GM18498 (cell line): ENCODE results near the gene ATP2A3.
"Not testable (repeated sequence)": the region's sequence is repeated elsewhere in the genome, so short reads cannot be mapped to it uniquely, and the experiment has no call there.

Source experiments
- ATAC-seq: cut with Tn5 transposase; IDR thresholded peaks from one replicate; pipeline ENCODE4 v1.9.1; 2021; ENCODE audit warnings: mild to moderate bottlenecking, moderate library complexity; ENCODE audit not compliant: unreplicated experiment

ATP2A3 gene

GRCh38 chr17:3956983-3957382 lies 7.3 kb downstream of the ATP2A3 start:
- no peak for ATAC-seq

- no peak for ATAC-seq
Observed at GRCh38 chr17:3956327-3956957, 7.8 kb downstream of the ATP2A3 start.

DNA sequence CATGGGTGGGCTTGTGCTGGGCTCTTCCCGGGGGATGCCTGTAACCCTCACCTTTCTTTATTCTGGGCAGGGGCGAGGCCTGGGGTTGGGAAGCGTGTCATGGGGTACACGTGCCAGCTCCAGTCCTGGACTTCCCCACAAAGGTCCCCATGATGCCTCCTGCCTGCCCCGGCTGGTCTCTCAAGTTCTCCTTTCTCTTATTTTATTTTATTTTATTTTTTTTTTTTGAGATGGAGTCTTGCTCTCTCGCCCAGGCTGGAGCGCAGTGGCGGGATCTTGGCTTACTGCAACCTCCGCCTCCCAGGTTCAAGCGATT lies 8.6 kb downstream of the ATP2A3 start:
- no peak for ATAC-seq

- ATAC-seq: no peak
Observed at GRCh38 chr17:3954976-3955672, 9.1 kb downstream of the ATP2A3 start.

GRCh38 chr17:3954086-3954485 lies 10.2 kb downstream of the ATP2A3 start:
- ATAC-seq: no peak

- ATAC-seq: no peak
Observed at GRCh38 chr17:3953542-3953941, 10.7 kb downstream of the ATP2A3 start.

GRCh38 chr17:3952186-3952585 lies 12.1 kb downstream of the ATP2A3 start:
- no peak for ATAC-seq

DNA sequence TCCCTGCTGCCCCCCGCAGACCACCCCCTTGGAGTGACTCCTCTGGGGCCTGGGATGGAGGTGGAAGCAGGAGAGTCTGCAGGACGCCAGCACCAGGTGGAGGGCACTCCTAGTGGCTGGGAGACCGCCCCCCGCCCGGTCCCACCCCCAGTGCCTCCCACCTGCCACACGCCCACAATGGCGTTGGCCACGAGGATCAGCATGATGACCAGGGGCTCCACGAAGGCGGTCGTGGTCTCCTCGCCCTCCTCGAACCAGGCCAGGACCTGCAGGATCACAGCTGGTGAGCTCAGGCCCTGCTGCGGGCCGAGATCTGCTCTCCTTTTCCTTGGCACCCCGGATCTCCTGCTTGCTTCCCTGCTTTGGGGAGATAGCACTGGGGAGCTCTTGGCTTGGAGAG lies 12.8 kb downstream of the ATP2A3 start:
- ATAC-seq: no peak

DNA sequence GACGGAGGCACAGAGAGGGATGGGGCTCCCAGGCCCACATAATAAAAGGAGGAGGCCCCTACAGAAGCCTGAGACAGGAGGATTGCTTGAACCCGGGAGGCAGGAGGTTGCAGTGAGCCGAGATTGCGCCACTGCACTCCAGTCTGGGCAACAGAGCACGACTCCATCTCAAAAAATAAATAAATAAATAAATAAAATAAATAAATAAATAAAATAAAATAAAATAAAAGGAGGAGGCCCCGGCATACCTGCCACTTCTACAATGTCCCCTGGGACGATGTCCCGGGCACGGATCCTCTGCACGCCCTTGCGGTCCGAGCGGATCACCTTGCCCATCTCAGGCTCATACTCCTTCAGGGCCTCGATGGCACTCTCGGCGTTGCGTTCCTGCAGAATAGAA lies 13.2 kb downstream of the ATP2A3 start:
- ATAC-seq: no peak

DNA sequence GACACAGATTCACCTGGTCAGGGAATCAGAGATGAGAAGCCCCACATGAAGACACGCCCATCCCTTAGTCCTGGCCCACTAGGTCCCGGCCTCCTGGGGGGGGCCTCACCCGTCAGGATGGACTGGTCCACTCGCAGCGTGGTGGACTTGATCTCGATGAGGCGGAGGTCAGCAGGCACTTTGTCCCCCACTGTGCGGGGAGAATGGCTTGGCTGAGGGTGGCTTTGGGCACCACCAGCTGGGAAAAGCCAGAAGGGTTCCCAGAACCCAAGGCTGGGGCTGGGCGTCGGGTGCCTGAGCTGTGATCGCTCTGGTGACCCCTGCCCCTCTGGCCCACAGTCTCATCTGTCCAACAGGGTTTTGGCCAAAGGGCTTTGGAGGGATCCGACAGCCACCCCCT lies 13.7 kb downstream of the ATP2A3 start:
- ATAC-seq: no peak

DNA sequence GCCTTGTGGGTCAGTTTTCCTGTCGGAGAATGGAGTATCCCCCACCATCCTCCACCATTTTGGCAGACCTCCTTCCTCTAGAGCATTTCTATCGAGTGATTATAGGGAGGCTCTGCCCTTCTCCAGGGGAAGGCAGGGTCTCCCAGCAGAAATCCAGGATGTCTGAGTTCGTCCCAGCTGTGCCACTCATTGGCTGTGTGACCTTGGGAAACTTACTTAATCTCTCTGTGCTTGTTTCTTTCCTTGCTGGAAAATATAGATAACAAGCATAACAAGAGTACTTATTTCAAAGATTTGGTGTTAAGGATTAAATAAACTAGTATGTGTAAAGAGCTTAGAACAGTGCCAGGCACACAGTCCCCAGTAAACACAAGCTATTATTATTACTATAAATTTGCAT lies 14.8 kb downstream of the ATP2A3 start:
- ATAC-seq: no peak

DNA sequence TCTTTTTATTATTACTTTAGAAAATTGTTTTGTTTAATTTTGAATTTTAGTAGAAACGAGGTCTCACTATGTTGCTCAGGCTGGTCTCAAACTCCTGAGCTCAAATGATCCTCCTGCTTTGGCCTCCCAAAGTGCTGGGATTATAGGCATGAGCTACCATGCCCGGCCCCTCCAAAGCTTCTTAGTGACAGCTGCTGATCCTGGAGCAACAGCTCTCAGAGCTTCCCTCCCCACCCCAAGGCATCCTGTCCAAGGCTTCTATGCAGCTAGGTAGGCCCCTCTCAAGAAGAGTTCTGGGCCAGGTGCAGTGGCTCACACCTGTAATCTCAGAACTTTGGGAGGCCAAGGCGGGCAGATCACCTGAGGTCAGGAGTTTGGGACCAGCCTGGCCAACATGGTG lies 15.7 kb downstream of the ATP2A3 start:
- ATAC-seq: not testable (repeated sequence)

GRCh38 chr17:3947318-3947810 lies 16.9 kb downstream of the ATP2A3 start:
- ATAC-seq: no peak

- ATAC-seq: no peak
Observed at GRCh38 chr17:3946711-3947235, 17.5 kb downstream of the ATP2A3 start.

DNA sequence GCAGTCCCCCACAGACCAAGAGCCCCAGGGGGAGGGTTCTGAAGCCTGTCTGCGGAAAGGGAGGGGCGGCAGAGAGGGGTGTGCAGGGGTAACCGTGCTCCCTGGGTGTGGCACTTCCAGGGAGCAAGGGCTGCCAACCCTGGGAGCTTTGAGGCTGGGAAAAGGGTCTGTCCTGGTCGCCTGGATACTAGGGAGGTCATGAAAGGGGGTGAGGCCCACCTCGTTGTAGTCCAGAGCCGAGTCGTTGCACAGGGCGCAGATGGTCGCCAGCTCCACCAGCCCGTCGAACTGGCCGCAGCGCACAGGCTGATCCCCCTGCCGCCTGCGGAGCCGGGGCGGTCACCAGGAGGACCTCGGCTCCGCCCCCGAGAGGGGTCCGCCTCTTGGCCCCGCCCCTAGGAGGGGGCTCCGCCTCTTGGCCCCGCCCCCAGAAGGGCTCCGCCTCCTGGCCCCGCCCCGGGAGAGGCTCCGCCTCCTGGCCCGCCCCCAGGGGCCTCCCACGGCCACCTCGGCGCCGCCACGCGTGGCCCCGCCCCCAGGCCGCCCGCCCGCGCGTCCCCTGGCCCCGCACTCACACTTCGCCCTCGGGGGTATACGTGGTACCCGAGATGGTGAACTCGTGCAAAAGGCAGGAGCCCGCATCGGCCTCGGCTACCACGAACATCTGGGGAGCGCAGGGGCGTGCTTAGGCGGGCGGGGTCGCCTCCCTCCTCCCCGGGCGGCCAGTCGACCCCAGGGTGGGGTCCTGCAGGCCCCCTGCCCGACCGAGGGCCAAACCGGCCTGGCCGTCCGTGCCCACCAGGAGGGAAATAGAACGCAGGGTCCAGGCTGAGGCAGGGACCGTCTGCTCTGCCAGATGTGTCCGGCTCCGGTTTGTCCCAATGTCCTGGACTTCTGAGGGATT lies 19.5 kb downstream of the ATP2A3 start:
- no peak for ATAC-seq

DNA sequence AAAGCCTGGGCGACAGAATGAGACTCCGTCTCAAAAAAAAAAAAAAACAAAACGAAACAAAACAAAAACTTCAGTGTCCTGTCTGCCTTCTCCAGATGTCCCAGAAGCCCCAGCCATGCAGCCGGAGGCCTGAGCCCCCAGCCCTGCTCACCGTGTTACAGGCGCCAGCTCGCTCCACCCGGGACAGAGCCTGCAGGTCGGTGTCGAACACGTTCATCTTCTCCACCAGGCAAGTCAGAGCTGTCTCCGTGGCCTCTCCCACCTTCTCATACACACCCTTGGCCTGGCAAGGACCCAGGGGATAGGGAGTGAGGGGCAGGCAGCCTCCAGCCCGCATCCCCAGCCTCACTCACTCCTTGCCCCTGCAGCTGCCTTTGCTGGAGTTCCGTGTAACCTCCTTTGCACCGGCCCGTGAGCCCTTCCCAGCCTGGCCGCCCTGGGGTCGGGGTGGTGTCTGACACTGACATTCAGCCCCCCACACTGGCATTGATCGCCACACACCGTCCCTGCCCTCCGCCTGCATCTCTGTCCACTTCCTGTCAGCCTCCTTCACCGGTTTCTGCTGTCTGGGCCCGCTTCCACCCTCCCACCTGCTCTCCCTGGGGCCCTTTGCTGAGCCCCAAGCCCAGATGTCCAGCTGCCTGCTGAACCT lies 20.9 kb downstream of the ATP2A3 start:
- no peak for ATAC-seq

- ATAC-seq: no peak
Observed at GRCh38 chr17:3940965-3941698, 23.1 kb downstream of the ATP2A3 start.

- no peak for ATAC-seq
Observed at GRCh38 chr17:3937359-3937758, 26.9 kb downstream of the ATP2A3 start.

GRCh38 chr17:3935825-3936355 lies 28.3 kb downstream of the ATP2A3 start:
- ATAC-seq: no peak

GRCh38 chr17:3935140-3935542 lies 29.1 kb downstream of the ATP2A3 start:
- ATAC-seq: no peak
